Spleen (tissue), 7 donors: ENCODE data around the gene MAGEA2.
"Not testable (repeated sequence)": the region's sequence is repeated elsewhere in the genome, so short reads cannot be mapped to it uniquely, and the experiment has no call there.

Source experiments
- CTCF ChIP-seq, 11 experiments: fragments of 200-600 bp in 7 of 11; fragments of 450-650 bp in 4 of 11; sonication (generic) in 4 of 11; IDR thresholded peaks in 8 of 11; conservative IDR thresholded peaks in 3 of 11; 1 replicate in 7 of 11; 2 replicates in 4 of 11; pipeline versions ENCODE4 v1.4.0 to v1.8.0; 2016 to 2021; ENCODE audit warnings: antibody characterized with exemption in 11 of 11, inconsistent platforms in 4 of 11, mild to moderate bottlenecking in 1 of 11
- POLR2A ChIP-seq, 3 donors: fragments of 450-650 bp; IDR thresholded peaks; one replicate each; pipeline ENCODE4 v1.5.1; 2017; ENCODE audit warnings: antibody characterized with exemption in 3 of 3, mild to moderate bottlenecking in 1 of 3
- POLR2AphosphoS5 ChIP-seq, 3 donors: sonication (generic); formaldehyde crosslinking; IDR thresholded peaks; one replicate each; pipeline ENCODE4 v1.5.1; 2017; ENCODE audit warnings: antibody characterized with exemption in 3 of 3
- donor health status: DM: no; HTN: no; CAD: no; lungs with moderate emphysema.
- donor health status: DM: no; HTN: no; CAD: no.
- donor health status: DM: no; HTN: no; CAD: no.

DNA sequence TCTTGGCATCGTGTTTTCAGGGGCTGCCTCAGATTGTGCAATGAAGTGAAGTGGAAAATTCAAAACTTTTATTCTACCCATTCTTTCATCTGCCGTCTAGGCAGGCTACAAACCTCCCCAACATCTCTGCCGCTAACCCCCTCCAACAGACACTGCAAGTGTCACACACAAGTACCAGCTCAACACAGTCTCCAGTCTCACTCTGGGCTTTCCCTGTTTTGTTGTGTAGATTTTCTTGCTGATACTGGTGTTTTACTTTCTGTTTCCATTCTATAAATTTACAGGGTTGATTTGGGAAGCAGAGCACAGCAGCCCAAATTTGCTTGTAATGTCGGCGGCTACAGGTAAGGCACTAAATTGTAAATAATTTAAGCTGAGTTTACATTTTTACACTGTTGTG is 1.2 kb upstream of the MAGEA2 start:
- not testable (repeated sequence) for TF ChIP-seq POLR2AphosphoS5 (IDR thresholded peaks at IDR 0.05); CTCF (IDR thresholded peaks at IDR 0.05 in 8 of 11, conservative IDR thresholded peaks at IDR 0.05 in 3 of 11); POLR2A (IDR thresholded peaks at IDR 0.05)
